Ishikawa (cell line): ENCODE measurements around the gene NEIL1.

Source experiments
- CEBPB ChIP-seq: IDR thresholded peaks from 2 replicates; pipeline ENCODE4 v1.6.1; 2012
- CREB1 ChIP-seq: IDR thresholded peaks from 2 replicates; pipeline ENCODE4 v1.6.1; 2012; ENCODE audit warnings: low read depth
- EGR1 ChIP-seq: IDR thresholded peaks from 2 replicates; pipeline ENCODE4 v1.6.1; 2012
- EP300 ChIP-seq: IDR thresholded peaks from 2 replicates; pipeline ENCODE4 v1.6.1; 2012; ENCODE audit warnings: borderline replicate concordance
- FOXM1 ChIP-seq: IDR thresholded peaks from 2 replicates; pipeline ENCODE4 v1.6.1; 2012; ENCODE audit warnings: low read depth, borderline replicate concordance
- NFIC ChIP-seq: IDR thresholded peaks from 2 replicates; pipeline ENCODE4 v1.6.1; 2012
- RAD21 ChIP-seq: IDR thresholded peaks from 2 replicates; pipeline ENCODE4 v1.6.1; 2012; ENCODE audit warnings: low read depth
- TAF1 ChIP-seq: IDR thresholded peaks from 2 replicates; pipeline ENCODE4 v1.6.1; 2012; ENCODE audit warnings: low read depth, mild to moderate bottlenecking
- TCF12 ChIP-seq: IDR thresholded peaks from 2 replicates; pipeline ENCODE4 v1.6.1; 2012; ENCODE audit warnings: low read depth
- TEAD4 ChIP-seq: IDR thresholded peaks from 2 replicates; pipeline ENCODE4 v1.6.1; 2012
- YY1 ChIP-seq: IDR thresholded peaks from 2 replicates; pipeline ENCODE4 v1.6.1; 2012; ENCODE audit warnings: low read depth
- ZBTB7A ChIP-seq: IDR thresholded peaks from 2 replicates; pipeline ENCODE4 v1.6.1; 2012; ENCODE audit warnings: low read depth
- TF ChIP-seq, protein P1 (sequence below): IDR thresholded peaks from 2 replicates; pipeline ENCODE4 v1.6.1; 2012
- TF ChIP-seq, protein P2 (sequence below): IDR thresholded peaks from 2 replicates; pipeline ENCODE4 v1.6.1; 2012; ENCODE audit warnings: low read depth, mild to moderate bottlenecking
- TF ChIP-seq, protein P3 (sequence below): IDR thresholded peaks from 2 replicates; pipeline ENCODE4 v1.6.1; 2012

NEIL1 gene

DNA sequence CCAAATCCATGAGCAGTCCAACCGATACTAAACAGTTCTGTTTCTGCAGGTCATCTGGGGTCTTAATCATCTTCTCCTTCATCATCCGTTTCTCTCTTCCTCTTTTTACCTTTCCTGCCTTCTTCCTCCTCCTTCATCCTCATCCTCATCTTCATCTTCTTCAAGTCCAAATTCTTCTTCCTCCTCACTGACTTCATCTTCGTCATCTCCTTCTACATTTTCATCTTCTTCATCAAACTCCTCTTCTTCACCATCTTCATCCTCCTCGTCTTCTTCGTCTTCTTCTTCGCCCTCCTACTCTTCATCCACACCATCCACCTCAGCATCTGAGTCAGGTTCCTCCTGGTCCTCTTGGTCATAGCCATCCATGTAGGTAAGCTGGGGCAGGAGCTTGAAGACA lies 25.1 kb upstream of the NEIL1 start:
- TF ChIP-seq CREB1: no peak
- TF ChIP-seq, protein P1, sequence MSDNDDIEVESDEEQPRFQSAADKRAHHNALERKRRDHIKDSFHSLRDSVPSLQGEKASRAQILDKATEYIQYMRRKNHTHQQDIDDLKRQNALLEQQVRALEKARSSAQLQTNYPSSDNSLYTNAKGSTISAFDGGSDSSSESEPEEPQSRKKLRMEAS: no peak
- no peak for TF ChIP-seq EGR1
- TF ChIP-seq RAD21: no peak
- TF ChIP-seq, protein P2, sequence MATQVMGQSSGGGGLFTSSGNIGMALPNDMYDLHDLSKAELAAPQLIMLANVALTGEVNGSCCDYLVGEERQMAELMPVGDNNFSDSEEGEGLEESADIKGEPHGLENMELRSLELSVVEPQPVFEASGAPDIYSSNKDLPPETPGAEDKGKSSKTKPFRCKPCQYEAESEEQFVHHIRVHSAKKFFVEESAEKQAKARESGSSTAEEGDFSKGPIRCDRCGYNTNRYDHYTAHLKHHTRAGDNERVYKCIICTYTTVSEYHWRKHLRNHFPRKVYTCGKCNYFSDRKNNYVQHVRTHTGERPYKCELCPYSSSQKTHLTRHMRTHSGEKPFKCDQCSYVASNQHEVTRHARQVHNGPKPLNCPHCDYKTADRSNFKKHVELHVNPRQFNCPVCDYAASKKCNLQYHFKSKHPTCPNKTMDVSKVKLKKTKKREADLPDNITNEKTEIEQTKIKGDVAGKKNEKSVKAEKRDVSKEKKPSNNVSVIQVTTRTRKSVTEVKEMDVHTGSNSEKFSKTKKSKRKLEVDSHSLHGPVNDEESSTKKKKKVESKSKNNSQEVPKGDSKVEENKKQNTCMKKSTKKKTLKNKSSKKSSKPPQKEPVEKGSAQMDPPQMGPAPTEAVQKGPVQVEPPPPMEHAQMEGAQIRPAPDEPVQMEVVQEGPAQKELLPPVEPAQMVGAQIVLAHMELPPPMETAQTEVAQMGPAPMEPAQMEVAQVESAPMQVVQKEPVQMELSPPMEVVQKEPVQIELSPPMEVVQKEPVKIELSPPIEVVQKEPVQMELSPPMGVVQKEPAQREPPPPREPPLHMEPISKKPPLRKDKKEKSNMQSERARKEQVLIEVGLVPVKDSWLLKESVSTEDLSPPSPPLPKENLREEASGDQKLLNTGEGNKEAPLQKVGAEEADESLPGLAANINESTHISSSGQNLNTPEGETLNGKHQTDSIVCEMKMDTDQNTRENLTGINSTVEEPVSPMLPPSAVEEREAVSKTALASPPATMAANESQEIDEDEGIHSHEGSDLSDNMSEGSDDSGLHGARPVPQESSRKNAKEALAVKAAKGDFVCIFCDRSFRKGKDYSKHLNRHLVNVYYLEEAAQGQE: no peak
- no peak for TF ChIP-seq TCF12
- TF ChIP-seq, protein P3, sequence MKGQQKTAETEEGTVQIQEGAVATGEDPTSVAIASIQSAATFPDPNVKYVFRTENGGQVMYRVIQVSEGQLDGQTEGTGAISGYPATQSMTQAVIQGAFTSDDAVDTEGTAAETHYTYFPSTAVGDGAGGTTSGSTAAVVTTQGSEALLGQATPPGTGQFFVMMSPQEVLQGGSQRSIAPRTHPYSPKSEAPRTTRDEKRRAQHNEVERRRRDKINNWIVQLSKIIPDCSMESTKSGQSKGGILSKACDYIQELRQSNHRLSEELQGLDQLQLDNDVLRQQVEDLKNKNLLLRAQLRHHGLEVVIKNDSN: no peak
- TF ChIP-seq TAF1: no peak
- no peak for TF ChIP-seq ZBTB7A
- TF ChIP-seq YY1: no peak

DNA sequence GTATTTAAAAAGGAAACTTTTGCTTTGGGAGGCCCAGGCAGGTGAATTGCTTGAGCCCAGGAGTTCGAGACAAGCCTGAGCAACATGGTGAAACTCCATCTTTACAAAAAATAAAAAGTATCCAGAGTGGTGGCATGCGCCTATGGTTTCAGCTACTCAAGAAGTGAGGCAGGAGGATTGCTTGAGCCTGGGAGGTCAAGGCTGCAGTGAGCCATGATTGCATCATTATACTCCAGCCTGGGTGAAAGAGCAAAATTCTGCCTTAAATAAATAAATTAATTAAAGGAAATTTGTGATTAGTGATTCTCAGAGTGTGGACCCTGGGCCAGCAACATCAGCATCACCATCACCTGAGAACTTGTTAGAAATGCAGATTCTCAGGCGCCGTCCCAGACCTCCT lies 20.9 kb upstream of the NEIL1 start:
- TF ChIP-seq, protein P1: no peak
- no peak for TF ChIP-seq EP300
- no peak for TF ChIP-seq CEBPB
- TF ChIP-seq, protein P3: no peak
- no peak for TF ChIP-seq EGR1
- no peak for TF ChIP-seq RAD21
- no peak for TF ChIP-seq ZBTB7A
- TF ChIP-seq YY1: no peak
- no peak for TF ChIP-seq FOXM1
- no peak for TF ChIP-seq TCF12
- no peak for TF ChIP-seq TEAD4
- TF ChIP-seq, protein P2: no peak
- no peak for TF ChIP-seq NFIC
- no peak for TF ChIP-seq CREB1
- no peak for TF ChIP-seq TAF1

DNA sequence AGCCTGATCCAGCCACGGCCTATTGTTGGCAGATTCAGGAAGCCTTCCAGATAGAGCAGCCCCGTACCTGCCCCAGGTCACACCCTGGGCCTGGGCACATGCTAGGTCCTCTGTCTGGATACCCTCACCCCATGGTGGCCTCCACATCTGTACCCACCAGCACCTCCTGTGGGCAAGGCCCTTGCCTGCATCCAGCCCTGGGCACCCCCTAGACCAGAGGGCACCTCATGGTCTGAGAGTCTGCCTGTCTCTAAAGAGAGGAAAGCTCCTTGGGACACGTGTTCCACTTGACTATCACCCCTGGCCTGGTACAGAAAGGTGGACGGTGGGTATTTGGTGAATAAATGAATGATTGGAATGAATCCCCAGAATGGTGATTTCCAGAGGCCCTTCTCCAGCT lies 19.8 kb upstream of the NEIL1 start:
- TF ChIP-seq ZBTB7A (no peak), RAD21 (no peak), NFIC (no peak), FOXM1 (no peak), EGR1 (no peak), YY1 (no peak), TEAD4 (no peak), TCF12 (no peak), CREB1 (no peak)
- TF ChIP-seq, protein P1: no peak

DNA sequence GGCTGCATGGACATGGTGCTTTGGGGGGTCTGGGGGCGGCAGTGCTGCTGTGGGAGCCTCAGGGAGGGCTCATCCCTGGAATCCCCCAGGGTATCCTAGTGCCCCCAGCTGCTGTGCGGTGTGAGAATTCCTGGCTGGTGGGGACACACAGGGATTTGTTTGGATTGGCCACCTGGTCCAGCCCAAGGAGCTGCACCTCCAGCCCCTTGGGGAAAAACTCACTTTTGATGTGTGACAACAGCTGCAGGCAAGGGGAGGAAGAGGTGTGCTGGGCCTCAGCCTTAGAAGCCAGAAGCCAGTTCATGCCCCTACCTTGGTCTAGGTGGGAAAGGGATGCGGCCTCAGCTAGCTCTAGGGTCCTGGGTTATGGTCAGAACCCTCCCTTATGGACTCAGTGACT lies 19.3 kb upstream of the NEIL1 start:
- TF ChIP-seq NFIC: no peak
- no peak for TF ChIP-seq CEBPB
- TF ChIP-seq, protein P1: no peak
- TF ChIP-seq, protein P2: no peak
- TF ChIP-seq FOXM1: no peak
- TF ChIP-seq YY1: no peak
- TF ChIP-seq TAF1: no peak
- TF ChIP-seq ZBTB7A: no peak
- TF ChIP-seq TEAD4: no peak
- no peak for TF ChIP-seq RAD21
- TF ChIP-seq EP300: no peak
- TF ChIP-seq, protein P3: no peak
- no peak for TF ChIP-seq EGR1
- no peak for TF ChIP-seq CREB1
